Loucy (cell line): ENCODE measurements around the gene PLEKHG4B.

ENCODE experiments used
- H2AFZ ChIP-seq: fragments of 200-600 bp; sonication (generic); 2 replicates; pipeline ENCODE4 v1.6.0; 2016; ENCODE audit warnings: antibody characterized with exemption, mild to moderate bottlenecking, low read length, moderate library complexity
- H3F3A ChIP-seq: fragments of 200-600 bp; 2 replicates; pipeline ENCODE4 v1.6.0; 2016; ENCODE audit warnings: antibody characterized with exemption, low read depth, mild to moderate bottlenecking
- H3K27me3 ChIP-seq: fragments of 200-600 bp; sonication (generic); 2 replicates; pipeline ENCODE4 v1.6.1; 2014; ENCODE audit warnings: low read length, mild to moderate bottlenecking; ENCODE audit not compliant: insufficient read depth, poor library complexity, severe bottlenecking
- H3K36me3 ChIP-seq: fragments of 200-600 bp; sonication (generic); 2 replicates; pipeline ENCODE4 v1.6.1; 2016; ENCODE audit warnings: low read length; ENCODE audit not compliant: insufficient read depth
- H3K4me1 ChIP-seq: fragments of 200-600 bp; sonication (generic); 2 replicates; pipeline ENCODE4 v1.5.1; 2014; ENCODE audit warnings: low read length, mild to moderate bottlenecking; ENCODE audit not compliant: insufficient read depth, poor library complexity, severe bottlenecking
- H3K4me2 ChIP-seq: fragments of 200-600 bp; sonication (generic); 2 replicates; pipeline ENCODE4 v1.6.0; 2014; ENCODE audit warnings: antibody characterized with exemption, low read length, low read depth, mild to moderate bottlenecking; ENCODE audit not compliant: poor library complexity, severe bottlenecking
- H3K4me3 ChIP-seq: fragments of 200-600 bp; sonication (generic); 2 replicates; pipeline ENCODE4 v1.5.1; 2014; ENCODE audit warnings: low read length, mild to moderate bottlenecking, mixed read lengths; ENCODE audit not compliant: poor library complexity, severe bottlenecking
- H3K79me2 ChIP-seq: fragments of 200-600 bp; sonication (generic); 2 replicates; pipeline ENCODE4 v1.6.1; 2014; ENCODE audit warnings: low read length; ENCODE audit not compliant: insufficient read depth
- H3K9ac ChIP-seq: fragments of 200-600 bp; sonication (generic); 2 replicates; pipeline ENCODE4 v1.6.0; 2014; ENCODE audit warnings: mild to moderate bottlenecking, low read depth, low read length, moderate library complexity; ENCODE audit not compliant: poor library complexity, severe bottlenecking
- H3K9me2 ChIP-seq: fragments of 200-600 bp; sonication (generic); replicated peaks from 2 replicates; pipeline ENCODE4 v1.6.1; 2016; ENCODE audit warnings: low read depth, low read length, mixed read lengths
- H3K9me3 ChIP-seq: fragments of 200-600 bp; sonication (generic); 2 replicates; pipeline ENCODE4 v1.6.1; 2014; ENCODE audit warnings: mild to moderate bottlenecking, antibody characterized with exemption, low read length, low read depth; ENCODE audit not compliant: insufficient read depth
- H4K20me1 ChIP-seq: fragments of 200-600 bp; sonication (generic); 2 replicates; pipeline ENCODE4 v1.6.0; 2014; ENCODE audit warnings: antibody characterized with exemption, low read length, mild to moderate bottlenecking; ENCODE audit not compliant: insufficient read depth, poor library complexity, severe bottlenecking
- CTCF ChIP-seq: fragments of 200-600 bp; sonication (generic); conservative IDR thresholded peaks from 2 replicates; pipeline ENCODE4 v1.5.1; 2014; ENCODE audit warnings: mild to moderate bottlenecking, antibody characterized with exemption, low read length
- EZH2phosphoT487 ChIP-seq: fragments of 200-600 bp; IDR thresholded peaks from 2 replicates; pipeline ENCODE4 v1.6.1; 2018; ENCODE audit warnings: antibody characterized with exemption, mild to moderate bottlenecking, moderate library complexity, borderline replicate concordance

The PLEKHG4B gene

GRCh38 chr5:204966-205670, 113.2 kb downstream of the PLEKHG4B start:
- Histone ChIP-seq H3K4me3 (no peak overlapping the region), H3F3A (no peaks in the 10 kb centered on the region), H3K9ac (no peak overlapping the region), H3K27me3 (no peaks in the 10 kb centered on the region), H3K79me2 (peaks cover 37% of the 10 kb centered on the region), H4K20me1 (peaks cover 20% of the 10 kb centered on the region), H3K4me2 (no peak overlapping the region), H3K4me1 (peaks cover 36% of the 10 kb centered on the region), H3K9me2 (no peaks in the 10 kb centered on the region), H3K36me3 (peaks cover 37% of the 10 kb centered on the region; the same call in 1 of the 2 replicates), H3K9me3 (no peaks in the 10 kb centered on the region), H2AFZ (no peak overlapping the region)
- TF ChIP-seq EZH2phosphoT487 (no peak), CTCF (no peak)

- no peak overlapping the region for H3K4me3 ChIP-seq
- H2AFZ ChIP-seq = no peak overlapping the region
- no peaks in the 10 kb centered on the region for H3K9me2 ChIP-seq
- H3K79me2 ChIP-seq = peaks cover 41% of the 10 kb centered on the region
- peaks cover 34% of the 10 kb centered on the region for H3K4me1 ChIP-seq
- peaks cover 37% of the 10 kb centered on the region; the same call in 1 of the 2 replicates for H3K36me3 ChIP-seq
- no peaks in the 10 kb centered on the region for H3F3A ChIP-seq
- peaks cover 22% of the 10 kb centered on the region for H4K20me1 ChIP-seq
- no peak for TF ChIP-seq CTCF
- TF ChIP-seq EZH2phosphoT487 = no peak
- no peaks in the 10 kb centered on the region for H3K27me3 ChIP-seq
- no peak overlapping the region for H3K9ac ChIP-seq
- no peaks in the 10 kb centered on the region for H3K9me3 ChIP-seq
- no peak overlapping the region for H3K4me2 ChIP-seq
These were observed 114.4 kb downstream of the PLEKHG4B start for GRCh38 chr5:206406-206805.

- H3K4me2 ChIP-seq = no peak overlapping the region
- TF ChIP-seq EZH2phosphoT487 (no peak), CTCF (no peak)
- H3K79me2 ChIP-seq = peaks cover 41% of the 10 kb centered on the region
- H3K9ac ChIP-seq = no peak overlapping the region
- H3F3A ChIP-seq = no peaks in the 10 kb centered on the region
- H3K9me2 ChIP-seq = no peaks in the 10 kb centered on the region
- no peaks in the 10 kb centered on the region for H3K9me3 ChIP-seq
- peaks cover 22% of the 10 kb centered on the region for H4K20me1 ChIP-seq
- no peak overlapping the region for H2AFZ ChIP-seq
- peaks cover 28% of the 10 kb centered on the region for H3K4me1 ChIP-seq
- no peak overlapping the region for H3K4me3 ChIP-seq
- H3K27me3 ChIP-seq = no peaks in the 10 kb centered on the region
- H3K36me3 ChIP-seq = peaks cover 37% of the 10 kb centered on the region; the same call in 1 of the 2 replicates
These were observed 115.1 kb downstream of the PLEKHG4B start for GRCh38 chr5:206927-207536.
